Brain microvascular endothelial cell (primary cell): Measurements from ENCODE around the gene CASR.
"Not testable (repeated sequence)": the region's sequence is repeated elsewhere in the genome, so short reads cannot be mapped to it uniquely, and the experiment has no call there.

Experiments
- DNase-seq: peaks from one replicate; pipeline ENCODE4 v3.0.0-alpha.2; 2020
- H3K27ac ChIP-seq: fragments of 250-450 bp; sonication (Bioruptor Pico); 2 replicates; pipeline ENCODE4 v1.5.1; 2020; ENCODE audit warnings: mild to moderate bottlenecking, moderate library complexity
- H3K27me3 ChIP-seq: fragments of 250-450 bp; sonication (Bioruptor Pico); replicated peaks from 2 replicates; pipeline ENCODE4 v1.5.1; 2020; ENCODE audit warnings: mild to moderate bottlenecking
- H3K36me3 ChIP-seq: fragments of 250-450 bp; sonication (Bioruptor Pico); replicated peaks from 2 replicates; pipeline ENCODE4 v1.5.1; 2020; ENCODE audit warnings: mild to moderate bottlenecking
- H3K4me3 ChIP-seq: 2 replicates; pipeline ENCODE4 v1.5.1; 2011; ENCODE audit warnings: low read depth, mild to moderate bottlenecking, control low read depth, low read length, moderate library complexity
- CTCF ChIP-seq: IDR thresholded peaks from 2 replicates; pipeline ENCODE4 v1.5.1; 2011; ENCODE audit warnings: low read depth, mild to moderate bottlenecking, moderate library complexity, low read length, control low read depth, inconsistent platforms; ENCODE audit errors: missing control alignments
- in situ Hi-C: cut with HindIII; loops from 2 replicates; pipeline ENCODE4 v1.10.0; 2017; ENCODE audit warnings: low sequenced_read_pairs, low pct_ligation_motif_present

Gene CASR

DNA sequence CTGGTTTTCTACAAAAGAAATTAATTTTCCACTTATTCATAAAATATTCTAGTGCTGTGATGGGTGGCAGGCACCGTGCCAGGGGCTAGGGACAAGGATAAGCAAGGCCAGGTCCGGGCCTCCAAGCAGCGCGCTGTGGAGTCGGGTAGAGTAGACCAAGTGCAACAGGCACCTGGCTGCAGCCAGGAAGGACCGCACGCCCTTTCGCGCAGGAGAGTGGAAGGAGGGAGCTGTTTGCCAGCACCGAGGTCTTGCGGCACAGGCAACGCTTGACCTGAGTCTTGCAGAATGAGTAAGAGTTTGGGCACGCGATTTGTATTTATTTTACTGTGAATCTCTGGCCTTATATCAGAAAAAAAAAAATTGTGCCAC lies at the start of gene CASR:
TSS of gene CASR (plus strand) at position 148 of the 372 bp plus-strand sequence. CDS start 70,522 bp downstream, outside the sequence.
- in situ Hi-C loops: no loop called here
- no peak for TF ChIP-seq CTCF
- H3K4me3 ChIP-seq: no peak within 1 kb of the TSS
- DNase-seq: no peak
- peaks cover 18% of the 10 kb centered on the region for H3K27me3 ChIP-seq
- H3K36me3 ChIP-seq: no peaks in the 10 kb centered on the region
- no peak within 1 kb of the TSS for H3K27ac ChIP-seq

GRCh38 chr3:122146466-122146865 lies 37.0 kb upstream of the CASR start:
- no peak overlapping the region for H3K4me3 ChIP-seq
- no peaks in the 10 kb centered on the region for H3K27me3 ChIP-seq
- H3K27ac ChIP-seq: no peak overlapping the region
- no peak for TF ChIP-seq CTCF
- no peaks in the 10 kb centered on the region for H3K36me3 ChIP-seq
- in situ Hi-C loops: no loop called here
- no peak for DNase-seq

GRCh38 chr3:122148941-122149627 lies 34.4 kb upstream of the CASR start:
- DNase-seq: no peak
- no peak for TF ChIP-seq CTCF
- Histone ChIP-seq H3K27ac (no peak overlapping the region), H3K27me3 (no peaks in the 10 kb centered on the region), H3K36me3 (no peaks in the 10 kb centered on the region), H3K4me3 (no peak overlapping the region)
- in situ Hi-C loops: no loop called here

DNA sequence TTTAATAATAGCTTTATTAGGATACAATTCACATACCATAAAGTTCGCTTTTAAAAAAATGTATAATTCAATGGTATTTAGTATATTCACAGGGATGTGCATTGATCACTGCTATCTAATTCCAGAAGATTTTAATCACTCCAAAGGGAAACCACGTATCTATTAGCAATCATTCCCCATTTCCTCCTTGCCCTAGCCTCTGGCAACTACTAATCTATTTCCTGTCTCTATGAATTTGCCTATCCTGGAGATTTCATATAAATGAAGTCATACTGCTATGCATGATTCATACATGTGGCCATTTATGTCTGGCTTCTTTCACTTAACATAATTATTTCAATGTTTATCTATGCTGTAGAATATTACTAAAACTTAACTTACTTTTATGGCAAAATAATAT lies 32.0 kb upstream of the CASR start:
- TF ChIP-seq CTCF: no peak
- Histone ChIP-seq H3K27ac (no peak overlapping the region), H3K36me3 (no peaks in the 10 kb centered on the region), H3K4me3 (no peak overlapping the region), H3K27me3 (no peaks in the 10 kb centered on the region)
- in situ Hi-C loops: no loop called here
- no peak for DNase-seq

DNA sequence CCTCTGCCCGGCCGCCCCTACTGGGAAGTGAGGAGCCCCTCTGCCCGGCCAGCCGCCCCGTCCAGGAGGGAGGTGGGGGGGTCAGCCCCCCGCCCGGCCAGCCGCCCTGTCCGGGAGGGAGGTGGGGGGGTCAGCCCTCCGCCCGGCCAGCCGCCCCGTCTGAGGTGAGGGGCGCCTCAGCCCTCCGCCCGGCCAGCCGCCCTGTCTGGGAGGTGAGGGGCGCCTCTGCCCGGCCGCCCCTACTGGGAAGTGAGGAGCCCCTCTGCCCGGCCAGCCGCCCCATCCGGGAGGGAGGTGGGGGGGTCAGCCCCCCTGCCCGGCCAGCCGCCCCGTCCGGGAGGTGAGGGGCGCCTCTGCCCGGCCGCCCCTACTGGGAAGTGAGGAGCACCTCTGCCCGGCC lies 18.5 kb upstream of the CASR start:
- H3K36me3 ChIP-seq, DNase-seq, in situ Hi-C loops, H3K27me3 ChIP-seq, H3K27ac ChIP-seq, H3K4me3 ChIP-seq: not testable (repeated sequence)

- TF ChIP-seq CTCF: no peak
- Histone ChIP-seq H3K4me3 (no peak overlapping the region), H3K36me3 (no peaks in the 10 kb centered on the region), H3K27ac (no peak overlapping the region), H3K27me3 (no peaks in the 10 kb centered on the region)
- no peak for DNase-seq
- in situ Hi-C loops: no loop called here
These were observed 15.8 kb upstream of the CASR start for GRCh38 chr3:122167630-122168029.
